Thymus (tissue), 11 donors: ENCODE data around the gene KIF16B. TPM values are rescaled to one million over a fixed set of nuclear protein-coding genes. Genes with fewer than 3 reads are reported as not detected.

Experiments
- DNase-seq, 9 donors: peaks; one replicate each; pipeline ENCODE4 v3.0.0-alpha.2; 2013; ENCODE audit warnings: low spot score in 9 of 9, low read depth in 6 of 9, missing footprints in 1 of 9
- H3K27ac ChIP-seq, 2 donors: one replicate each; pipeline ENCODE4 v1.5.1; 2013; ENCODE audit warnings: control low read depth in 1 of 2, low read depth in 1 of 2, low read length in 1 of 2, mild to moderate bottlenecking in 1 of 2, moderate library complexity in 1 of 2
- H3K27me3 ChIP-seq, 2 donors: one replicate each; pipeline ENCODE4 v1.5.1; 2013; ENCODE audit warnings: low read length in 1 of 2; ENCODE audit not compliant: control insufficient read depth in 2 of 2, insufficient read depth in 1 of 2
- H3K36me3 ChIP-seq, 2 donors: one replicate each; pipeline ENCODE4 v1.5.1; 2013; ENCODE audit warnings: low read length in 1 of 2, mild to moderate bottlenecking in 1 of 2, moderate library complexity in 1 of 2; ENCODE audit not compliant: control insufficient read depth in 2 of 2, insufficient read depth in 2 of 2
- H3K4me1 ChIP-seq, 2 donors: one replicate each; pipeline ENCODE4 v1.5.1; 2013; ENCODE audit warnings: low read length in 2 of 2; ENCODE audit not compliant: control insufficient read depth in 2 of 2, insufficient read depth in 2 of 2
- H3K4me3 ChIP-seq, 2 donors: one replicate each; pipeline ENCODE4 v1.5.1; 2013; ENCODE audit warnings: low read length in 2 of 2, control low read depth in 1 of 2, mild to moderate bottlenecking in 1 of 2
- H3K9me3 ChIP-seq, 2 donors: one replicate each; pipeline ENCODE4 v1.5.1; 2013; ENCODE audit warnings: low read length in 1 of 2, mild to moderate bottlenecking in 1 of 2; ENCODE audit not compliant: control insufficient read depth in 2 of 2, insufficient read depth in 1 of 2
- WGBS: extraction: QIAGEN DNeasy Blood & Tissue Kit; methylation state at CpG from one replicate; pipeline ENCODE4 v1.1.7; 2013; 5-methylcytosine and 5-hydroxymethylcytosine counted together
- polyA plus RNA-seq: library from polyadenylated mRNA; stranded (reverse); fragments of 200-250 nt; gene quantifications from one replicate; pipeline ENCODE4 v1.2.3, GENCODE V29; 2013
- total RNA-seq: library from RNA; stranded (reverse); fragments of 120-200 nt; gene quantifications from one replicate; pipeline ENCODE4 v1.2.4, GENCODE V29; 2013
- donor health status: healthy.

Gene KIF16B
- total and polyA plus RNA-seq, 2 donors = 5.2 to 6.7 TPM

DNA sequence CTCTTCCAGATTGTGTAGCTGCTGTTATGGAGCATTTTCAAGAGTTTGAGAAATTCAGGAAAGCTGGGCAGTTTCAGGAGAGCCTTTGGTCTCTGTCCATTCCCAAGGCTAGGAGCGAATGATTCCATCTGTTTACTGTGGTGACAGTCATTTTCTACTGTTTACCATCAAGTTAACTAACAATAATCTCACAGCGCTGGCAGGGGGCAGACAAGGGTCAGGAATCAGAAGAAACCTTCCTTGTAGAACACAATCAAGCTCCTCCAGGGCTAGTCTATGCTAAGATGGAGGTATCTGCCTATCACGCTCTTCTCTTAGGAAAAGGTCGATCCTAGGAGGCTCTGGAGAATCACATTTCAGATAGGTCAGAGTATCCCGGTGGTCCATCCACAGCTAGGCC is 293.9 kb downstream of the KIF16B start:
- peaks cover 0 to 2% of the 10 kb centered on the region in 2 donors for H3K4me1 ChIP-seq
- WGBS = 96% methylated on average over 5 of the region's 5 CpGs
- no peak overlapping the region for H3K27ac ChIP-seq
- H3K9me3 ChIP-seq = no peaks in the 10 kb centered on the region
- no peaks in the 10 kb centered on the region for H3K36me3 ChIP-seq
- no peak for DNase-seq
- H3K27me3 ChIP-seq = no peaks in the 10 kb centered on the region
- no peak overlapping the region for H3K4me3 ChIP-seq

DNA sequence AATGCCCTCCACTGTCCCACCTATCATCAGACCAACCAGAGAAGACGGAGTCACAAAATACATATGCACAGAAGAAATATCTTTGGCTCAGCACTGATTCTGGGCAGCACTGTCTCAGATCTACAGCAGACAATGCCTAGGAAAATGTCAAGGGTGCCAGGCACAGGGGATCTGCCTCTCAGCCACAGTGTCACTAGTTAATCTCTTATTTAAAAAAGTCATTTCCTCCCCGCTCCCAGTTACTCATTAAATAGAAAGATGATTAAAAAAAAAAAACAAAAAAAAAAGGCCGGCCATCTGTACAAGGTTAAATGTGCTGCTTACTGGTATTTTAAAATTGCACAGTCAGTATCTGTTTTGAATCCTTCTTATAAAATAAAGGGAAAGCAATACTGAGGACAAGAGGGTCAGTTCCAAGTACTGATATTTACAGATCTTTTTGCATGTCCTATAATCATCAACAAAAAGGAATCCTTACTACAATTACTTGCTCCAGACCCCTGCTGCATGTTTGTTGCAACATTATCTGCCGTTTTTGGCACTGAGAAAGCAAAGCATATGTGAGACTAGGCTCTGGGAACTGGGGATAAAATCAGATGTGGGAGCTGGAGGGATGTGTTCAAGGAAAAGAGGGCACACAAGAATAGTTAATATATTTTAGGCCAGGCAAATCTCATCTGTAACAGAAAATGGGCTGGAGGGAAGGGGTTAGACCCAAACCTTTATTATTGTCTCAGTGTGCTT is 299.3 kb downstream of the KIF16B start:
- no peak overlapping the region for H3K27ac ChIP-seq
- WGBS = 93% methylated on average over 4 of the region's 4 CpGs
- no peak for DNase-seq

DNA sequence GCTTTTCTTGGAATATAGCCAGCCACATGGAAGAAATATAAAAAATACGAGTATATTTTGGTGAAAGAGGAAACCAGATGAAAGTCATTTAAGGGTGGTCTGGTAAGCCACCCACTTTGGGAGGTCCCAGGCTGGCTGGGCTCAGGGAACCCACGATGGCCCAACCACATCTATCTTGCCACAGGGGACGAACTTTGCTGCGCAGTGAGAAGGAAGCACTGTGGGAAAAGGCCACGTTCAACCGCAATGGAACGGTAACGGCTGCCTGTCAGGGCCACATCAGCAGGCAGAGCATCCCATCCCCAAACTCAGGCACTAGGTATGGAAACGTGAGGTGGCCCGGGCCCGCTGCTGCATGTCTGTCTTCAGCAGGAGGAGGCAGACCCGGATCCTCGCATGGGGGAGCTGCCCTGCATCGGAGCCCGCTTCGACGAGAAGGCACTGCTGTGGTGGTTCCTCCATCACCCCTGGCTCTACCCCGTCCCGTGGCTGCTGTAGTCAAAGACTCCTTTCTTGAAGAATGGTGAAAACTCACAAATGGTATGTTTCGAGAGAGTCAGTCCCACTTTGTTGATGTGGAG is 300.4 kb downstream of the KIF16B start:
- DNase-seq = no peak
- H3K36me3 ChIP-seq = no peaks in the 10 kb centered on the region
- H3K27me3 ChIP-seq = no peaks in the 10 kb centered on the region
- no peak overlapping the region for H3K27ac ChIP-seq
- 76% methylated on average over 20 of the region's 20 CpGs for WGBS
- no peak overlapping the region for H3K4me3 ChIP-seq
- H3K4me1 ChIP-seq = no peaks in the 10 kb centered on the region
- H3K9me3 ChIP-seq = no peaks in the 10 kb centered on the region

More for the DNA sequence above, 299.3 kb downstream of the KIF16B start:
- Histone ChIP-seq H3K4me3 (no peak overlapping the region), H3K27me3 (no peaks in the 10 kb centered on the region), H3K9me3 (no peaks in the 10 kb centered on the region), H3K4me1 (no peaks in the 10 kb centered on the region), H3K36me3 (no peaks in the 10 kb centered on the region)

DNA sequence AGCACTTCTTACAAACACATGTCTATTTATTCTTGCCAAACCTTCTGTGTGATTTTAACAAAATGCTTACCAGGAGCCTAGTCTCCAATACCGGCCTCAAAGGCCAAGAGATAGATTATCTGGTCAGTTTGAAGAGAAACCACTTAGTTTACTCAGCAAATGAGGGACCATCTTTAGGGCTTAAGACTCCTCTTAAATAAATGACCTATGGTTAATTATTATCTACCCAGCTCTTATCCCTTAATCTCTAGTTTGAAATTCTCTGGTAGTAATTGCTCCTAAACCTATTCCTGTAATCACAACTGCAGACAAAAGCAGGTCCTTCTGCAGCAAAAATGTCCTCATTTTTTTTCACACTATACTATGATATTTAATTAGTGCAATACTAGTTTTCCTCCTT is 301.8 kb downstream of the KIF16B start:
- WGBS = 97% methylated on average over 1 of the region's 1 CpG
- no peaks in the 10 kb centered on the region for H3K4me1 ChIP-seq
- no peaks in the 10 kb centered on the region for H3K9me3 ChIP-seq
- no peak for DNase-seq
- H3K27me3 ChIP-seq = no peaks in the 10 kb centered on the region
- H3K27ac ChIP-seq = no peak overlapping the region
- no peaks in the 10 kb centered on the region for H3K36me3 ChIP-seq
- no peak overlapping the region for H3K4me3 ChIP-seq

DNA sequence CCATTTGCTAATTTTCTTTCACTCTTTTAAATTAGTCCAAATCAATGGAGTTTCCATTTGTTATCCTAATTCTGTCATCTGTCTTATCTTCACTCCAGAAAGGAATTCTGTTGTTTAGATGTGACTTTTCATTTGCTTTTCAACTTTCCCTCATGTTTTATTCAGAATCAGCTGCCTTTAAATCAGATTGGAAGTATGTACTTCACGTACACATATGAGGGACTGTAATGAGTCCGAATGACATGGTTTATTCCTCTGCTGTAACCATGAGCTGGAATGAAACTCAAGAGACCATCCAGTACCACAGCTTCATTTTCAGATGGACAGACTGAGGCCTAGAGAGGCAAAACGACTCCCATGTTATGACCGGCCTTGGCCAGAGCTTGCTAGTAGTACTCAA is 302.3 kb downstream of the KIF16B start:
- H3K36me3 ChIP-seq = no peaks in the 10 kb centered on the region
- 99% methylated on average over 4 of the region's 4 CpGs for WGBS
- H3K4me3 ChIP-seq = no peak overlapping the region
- H3K27me3 ChIP-seq = no peaks in the 10 kb centered on the region
- H3K27ac ChIP-seq = no peak overlapping the region
- no peaks in the 10 kb centered on the region for H3K4me1 ChIP-seq
- no peaks in the 10 kb centered on the region for H3K9me3 ChIP-seq
- DNase-seq = no peak

DNA sequence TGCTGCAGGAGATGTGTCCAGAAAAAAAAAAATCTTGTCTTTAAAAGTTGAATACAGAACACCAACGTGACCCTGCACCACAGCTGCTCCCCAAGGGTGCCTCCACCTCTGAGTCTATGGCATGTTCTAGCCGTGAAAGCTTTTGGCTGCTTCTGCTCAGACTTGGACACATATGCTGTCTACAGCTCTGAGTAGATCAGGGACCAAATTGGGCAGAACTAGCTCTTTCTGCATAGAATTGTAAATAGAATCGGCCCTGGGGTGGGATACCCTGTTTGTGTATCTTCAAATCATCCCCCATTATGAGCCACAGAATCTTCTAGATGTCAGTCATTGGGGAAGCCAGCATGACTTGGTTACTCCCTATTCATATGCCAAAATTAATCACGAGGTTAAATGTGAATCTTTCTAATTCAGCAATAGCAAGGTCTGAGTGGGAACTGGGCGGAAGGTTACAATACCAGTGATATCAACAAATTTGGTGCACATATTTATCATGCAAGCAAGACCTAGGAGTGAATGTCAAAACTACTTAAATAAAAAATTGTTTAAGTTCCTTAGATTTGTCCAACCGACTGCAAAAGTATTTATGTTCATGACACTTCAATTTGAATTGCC is 302.8 kb downstream of the KIF16B start:
- no peak overlapping the region for H3K27ac ChIP-seq
- H3K4me1 ChIP-seq = no peaks in the 10 kb centered on the region
- no peak overlapping the region for H3K4me3 ChIP-seq
- peaks cover 0 to 1% of the 10 kb centered on the region in 2 donors for H3K9me3 ChIP-seq
- 77% methylated on average over 6 of the region's 6 CpGs for WGBS
- no peaks in the 10 kb centered on the region for H3K27me3 ChIP-seq
- H3K36me3 ChIP-seq = no peaks in the 10 kb centered on the region
- no peak for DNase-seq

DNA sequence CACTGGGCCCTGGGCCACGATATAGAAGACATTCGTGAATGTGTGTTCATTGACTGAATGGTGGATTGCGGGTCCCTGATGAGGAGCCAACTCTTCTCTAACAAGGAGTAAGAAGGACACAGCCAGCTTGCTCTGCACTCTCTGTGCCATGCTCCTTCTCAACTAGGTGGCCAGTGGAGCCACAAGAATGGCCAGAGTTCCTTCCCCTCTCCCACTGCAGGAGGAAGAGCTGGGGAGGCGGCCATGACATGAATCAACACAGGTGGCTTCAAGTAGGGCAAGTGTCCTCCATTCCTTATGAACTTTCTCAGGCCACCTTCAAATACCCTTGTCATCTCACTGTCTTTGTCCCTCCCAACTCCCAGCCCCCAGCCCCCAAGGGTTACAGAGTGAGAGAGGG is 305.7 kb downstream of the KIF16B start:
- Histone ChIP-seq H3K4me3 (no peak overlapping the region), H3K4me1 (no peaks in the 10 kb centered on the region), H3K9me3 (peaks cover 0 to 4% of the 10 kb centered on the region in 2 donors), H3K27ac (no peak overlapping the region), H3K36me3 (no peaks in the 10 kb centered on the region), H3K27me3 (no peaks in the 10 kb centered on the region)
- no peak for DNase-seq
- 97% methylated on average over 4 of the region's 4 CpGs for WGBS

DNA sequence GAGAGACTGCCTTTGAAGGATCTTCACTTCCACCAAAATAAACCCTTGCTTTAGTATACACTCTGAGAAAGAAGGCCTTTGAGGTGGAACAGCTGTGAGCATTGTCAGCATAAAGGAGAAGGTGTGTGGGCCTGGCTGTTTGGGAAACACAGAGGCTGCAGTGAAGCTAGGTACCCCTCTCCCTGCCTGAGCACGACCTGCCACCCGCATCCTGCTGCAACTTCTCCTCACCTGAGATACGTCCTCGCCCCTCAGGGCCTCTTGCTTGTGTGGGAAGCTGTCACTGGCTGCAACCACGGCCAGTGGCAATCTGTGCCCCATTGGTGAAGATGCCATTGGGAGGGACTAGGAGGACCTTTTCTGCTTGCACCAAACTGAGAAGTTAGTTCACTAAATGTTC is 307.9 kb downstream of the KIF16B start:
- 86% methylated on average over 5 of the region's 5 CpGs for WGBS
- no peak overlapping the region for H3K27ac ChIP-seq
- H3K27me3 ChIP-seq = no peaks in the 10 kb centered on the region
- no peak overlapping the region for H3K4me3 ChIP-seq
- no peaks in the 10 kb centered on the region for H3K36me3 ChIP-seq
- no peak for DNase-seq
- H3K4me1 ChIP-seq = no peaks in the 10 kb centered on the region
- H3K9me3 ChIP-seq = peaks cover 0 to 4% of the 10 kb centered on the region in 2 donors

DNA sequence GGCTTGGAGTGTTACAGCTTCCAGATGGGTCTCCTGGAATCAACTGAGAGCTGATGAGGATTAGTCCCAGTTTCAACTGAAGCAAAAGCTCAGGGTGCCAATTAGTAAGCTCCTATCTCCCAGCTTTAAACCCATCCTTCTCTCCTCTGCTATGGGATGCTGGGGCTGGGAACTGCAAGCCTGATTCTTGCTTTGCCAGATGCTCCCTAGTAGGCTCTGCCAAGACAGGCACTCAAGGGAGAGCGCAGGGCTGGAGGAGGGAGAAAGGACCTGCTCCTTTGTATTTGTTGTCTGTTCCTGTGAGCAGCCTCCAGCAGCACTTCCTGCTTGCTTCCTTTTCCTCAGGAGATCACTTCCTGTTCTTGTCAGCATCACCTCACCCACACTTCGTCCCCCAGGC is 309.7 kb downstream of the KIF16B start:
- WGBS = 68% methylated on average over 2 of the region's 2 CpGs
- Histone ChIP-seq H3K4me3 (no peak overlapping the region), H3K4me1 (no peaks in the 10 kb centered on the region), H3K27me3 (no peaks in the 10 kb centered on the region), H3K36me3 (no peaks in the 10 kb centered on the region), H3K27ac (no peak overlapping the region), H3K9me3 (peaks cover 0 to 8% of the 10 kb centered on the region in 2 donors)
- DNase-seq = no peak
